Middle frontal gyrus (tissue), 1 donor: ENCODE results near the gene TMEM272.

Experiments
- DNase-seq: peaks from one replicate; pipeline ENCODE4 v3.0.0-alpha.2; 2015; ENCODE audit warnings: low spot score; ENCODE audit errors: extremely low spot score

The TMEM272 gene

DNA sequence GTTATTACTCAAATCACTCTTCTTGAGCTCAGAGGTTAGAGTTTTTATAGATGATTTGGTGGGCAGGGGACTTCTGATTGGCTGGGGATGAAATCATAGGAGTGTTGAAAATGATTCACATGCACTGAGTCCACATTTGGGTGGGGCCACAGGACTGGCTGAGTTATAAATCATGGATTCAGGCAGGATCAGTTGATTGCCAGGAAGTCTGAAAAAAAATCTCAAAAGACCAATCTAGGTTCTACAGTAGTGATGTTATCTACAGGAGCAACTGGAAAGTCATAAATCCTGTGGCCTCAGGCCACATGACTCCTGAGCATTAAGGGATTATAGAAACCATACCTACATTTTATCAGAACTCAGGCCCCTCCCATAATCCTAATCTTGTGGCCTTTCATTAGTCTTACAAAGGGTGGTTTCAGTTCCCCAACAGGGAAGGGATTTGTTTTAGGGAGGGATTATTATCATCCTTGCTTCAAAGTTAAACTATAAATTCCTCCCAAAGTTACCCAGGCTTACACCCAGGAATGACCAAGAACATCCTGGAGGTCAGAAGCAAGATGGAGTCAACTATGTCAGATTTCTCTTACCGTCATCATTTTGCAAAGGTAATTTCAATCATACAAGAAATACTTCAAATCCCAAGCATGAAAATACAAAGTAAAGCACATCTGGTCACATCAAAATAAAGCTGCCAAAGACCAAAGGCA lies 11.2 kb upstream of the TMEM272 start:
- DNase-seq: no peak

DNA sequence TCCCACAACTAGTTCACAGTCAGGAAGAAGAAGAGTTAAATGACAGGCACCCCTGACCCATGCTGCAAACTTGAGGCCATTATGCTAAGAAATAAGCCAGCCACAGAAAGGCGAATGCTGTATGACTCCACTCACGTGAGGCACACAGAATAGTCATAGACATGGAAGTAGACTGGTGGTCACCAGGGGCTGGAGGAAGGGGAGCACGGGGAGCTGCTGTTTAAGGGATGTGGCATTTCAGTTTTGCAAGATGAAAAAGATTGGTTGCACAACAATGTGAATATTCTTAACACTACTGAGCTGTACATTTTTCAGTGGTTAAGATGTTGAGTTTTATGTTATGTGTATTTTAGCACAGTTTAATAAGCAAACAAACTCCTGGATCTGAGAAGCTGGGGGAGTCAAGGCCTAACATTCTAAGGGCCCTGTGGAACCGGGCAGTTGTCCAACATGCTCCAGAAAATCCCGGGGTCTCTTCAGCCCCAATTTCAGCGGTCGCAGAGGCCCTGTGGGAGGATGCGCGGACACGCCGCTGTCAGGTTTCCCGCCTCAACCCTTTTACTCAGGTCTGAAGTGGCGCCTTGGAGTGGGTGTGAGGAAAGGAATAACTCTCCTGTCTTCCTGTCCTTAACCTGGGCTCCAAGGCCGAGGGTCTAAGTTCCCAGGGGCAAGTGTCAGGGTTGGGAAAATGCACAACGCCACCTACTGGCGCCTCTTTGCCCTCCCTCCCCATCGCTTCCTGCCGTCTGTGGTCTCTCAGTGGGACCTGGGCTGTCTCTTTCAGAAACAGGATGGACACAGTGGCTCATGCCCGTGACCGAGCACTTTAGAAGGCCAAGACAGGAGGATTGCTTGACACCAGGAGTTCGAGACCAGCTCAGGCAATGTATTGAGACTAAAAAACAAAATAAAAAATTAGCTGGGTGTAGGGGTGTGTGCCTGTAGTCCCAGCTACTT lies 4.4 kb upstream of the TMEM272 start:
- DNase-seq: no peak

DNA sequence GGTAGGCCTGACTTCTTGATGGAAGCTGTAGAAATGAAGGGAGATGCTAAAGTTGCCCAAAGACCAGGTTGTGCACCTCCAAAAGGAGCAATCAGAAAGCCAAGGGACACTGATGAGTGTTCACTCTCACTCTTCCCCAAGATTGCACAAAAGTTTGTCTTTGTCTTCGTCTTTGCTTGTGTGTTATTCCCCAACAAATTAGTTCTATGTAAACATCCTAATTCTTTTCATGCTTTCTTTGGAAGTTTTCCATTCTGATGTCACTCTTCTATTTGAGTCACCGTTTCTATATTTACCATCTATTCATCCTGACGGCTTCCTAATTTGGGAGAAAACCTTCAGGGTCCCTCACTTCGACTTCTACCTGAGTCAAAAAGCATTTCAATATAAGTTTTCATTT lies 3.7 kb upstream of the TMEM272 start:
- no peak for DNase-seq

DNA sequence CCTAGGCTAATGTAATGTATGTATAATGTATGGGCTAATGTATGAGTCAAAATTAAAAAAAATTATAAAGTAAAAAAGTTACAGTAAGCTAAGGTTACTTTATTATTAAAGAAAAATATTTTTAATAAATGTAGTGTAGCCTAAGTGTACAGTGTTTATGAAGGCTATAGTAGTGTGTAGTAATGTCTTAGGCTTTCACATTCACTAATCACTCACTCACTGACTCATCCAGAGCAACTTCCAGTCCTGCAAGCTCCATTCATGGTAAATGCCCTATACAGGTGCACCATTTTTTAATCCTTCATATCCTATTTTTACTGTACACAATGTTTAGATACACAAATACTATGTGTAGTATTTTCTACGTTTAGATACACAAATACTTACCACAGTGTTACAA lies 1.8 kb upstream of the TMEM272 start:
- no peak for DNase-seq

DNA sequence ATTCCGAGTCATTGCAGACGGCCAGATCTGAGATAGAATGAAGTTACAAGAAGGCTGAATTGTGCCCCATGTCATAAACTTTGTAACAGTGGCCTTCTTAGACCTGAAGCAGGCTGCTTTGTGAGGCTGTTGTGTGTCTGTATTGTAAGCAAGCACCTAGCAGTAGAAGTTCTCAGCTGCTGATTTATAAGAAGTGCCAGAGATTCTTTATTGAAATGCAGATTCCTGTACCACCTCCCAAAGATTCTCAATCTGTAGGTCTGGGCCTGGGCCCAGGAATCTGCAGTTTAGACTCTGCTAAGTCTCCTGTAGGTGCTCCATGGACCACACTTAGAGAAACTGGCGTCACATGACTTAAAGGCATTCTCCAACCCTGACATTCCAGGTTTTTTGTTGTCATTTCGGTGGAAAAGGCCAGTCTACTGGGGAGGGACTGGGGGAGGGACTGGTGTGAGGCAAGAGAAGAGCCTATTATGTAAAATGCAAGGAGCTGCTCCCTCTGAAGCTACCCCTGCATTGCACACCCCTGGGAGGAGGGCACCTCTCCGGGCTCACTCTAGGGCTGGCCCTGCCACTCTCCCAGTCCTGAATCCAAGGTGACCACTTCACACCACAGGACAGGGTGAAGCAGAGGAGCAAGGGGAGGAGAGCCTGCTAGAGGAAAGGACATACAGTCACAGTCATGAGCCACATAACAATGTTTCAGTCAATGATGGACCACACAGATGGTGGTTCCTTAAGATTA lies 769 bp upstream of the TMEM272 start:
- no peak for DNase-seq

DNA sequence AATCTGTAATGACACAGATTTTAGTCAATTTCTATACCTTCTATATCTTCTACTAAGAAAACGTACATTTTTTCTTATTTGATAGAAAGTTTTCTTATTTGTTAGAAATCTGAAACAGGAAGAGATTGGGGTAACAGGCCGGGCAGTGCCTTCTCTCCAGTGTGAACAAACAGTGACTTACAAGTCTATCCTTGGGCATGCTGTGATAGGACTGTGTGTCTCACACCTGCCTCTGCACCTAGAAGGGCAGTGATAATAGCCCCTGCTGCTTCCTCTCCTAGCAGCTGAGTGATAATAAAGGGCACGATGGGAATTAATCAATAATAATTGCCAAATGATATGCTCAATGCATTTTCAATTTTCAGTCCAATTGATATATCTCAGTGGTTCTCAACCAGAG lies 1.4 kb downstream of the TMEM272 start:
- no peak for DNase-seq

DNA sequence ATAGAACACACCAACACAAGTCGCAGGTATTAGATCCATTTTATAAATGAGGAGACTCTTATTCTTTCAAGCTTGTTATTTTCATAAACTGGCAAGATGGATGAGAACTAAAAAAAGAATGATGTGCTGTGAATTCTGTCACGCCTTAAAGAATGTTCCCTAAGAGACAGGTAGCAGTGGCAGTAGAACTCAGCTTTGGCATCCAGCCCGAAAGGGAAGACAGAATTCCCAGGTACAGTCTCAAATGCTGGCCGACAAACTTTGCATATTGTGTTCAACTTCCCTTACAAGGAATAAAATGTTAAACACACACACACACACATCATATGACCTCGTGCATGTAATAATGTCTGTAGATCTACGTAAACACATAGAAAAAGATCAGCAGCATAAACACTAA lies 3.2 kb downstream of the TMEM272 start:
- no peak for DNase-seq

DNA sequence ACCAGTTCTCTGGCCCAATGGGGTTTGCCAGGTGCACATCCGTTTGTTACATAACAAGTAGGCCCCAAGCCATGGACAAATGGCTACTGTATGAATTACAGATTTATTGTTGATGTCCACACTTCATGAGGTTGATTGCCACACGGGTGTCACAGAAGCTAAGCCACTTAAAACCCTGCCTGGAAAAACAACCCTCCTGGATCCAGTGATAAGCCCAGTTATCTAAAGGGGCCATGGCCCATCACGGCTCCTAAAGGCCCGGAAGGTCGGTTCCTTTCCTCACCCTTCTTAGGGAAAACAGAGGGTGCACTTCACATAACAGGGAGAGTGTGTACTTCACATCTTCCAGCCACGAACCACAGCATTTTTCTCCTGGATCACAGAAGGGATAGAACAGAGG lies 4.1 kb downstream of the TMEM272 start:
- no peak for DNase-seq

DNA sequence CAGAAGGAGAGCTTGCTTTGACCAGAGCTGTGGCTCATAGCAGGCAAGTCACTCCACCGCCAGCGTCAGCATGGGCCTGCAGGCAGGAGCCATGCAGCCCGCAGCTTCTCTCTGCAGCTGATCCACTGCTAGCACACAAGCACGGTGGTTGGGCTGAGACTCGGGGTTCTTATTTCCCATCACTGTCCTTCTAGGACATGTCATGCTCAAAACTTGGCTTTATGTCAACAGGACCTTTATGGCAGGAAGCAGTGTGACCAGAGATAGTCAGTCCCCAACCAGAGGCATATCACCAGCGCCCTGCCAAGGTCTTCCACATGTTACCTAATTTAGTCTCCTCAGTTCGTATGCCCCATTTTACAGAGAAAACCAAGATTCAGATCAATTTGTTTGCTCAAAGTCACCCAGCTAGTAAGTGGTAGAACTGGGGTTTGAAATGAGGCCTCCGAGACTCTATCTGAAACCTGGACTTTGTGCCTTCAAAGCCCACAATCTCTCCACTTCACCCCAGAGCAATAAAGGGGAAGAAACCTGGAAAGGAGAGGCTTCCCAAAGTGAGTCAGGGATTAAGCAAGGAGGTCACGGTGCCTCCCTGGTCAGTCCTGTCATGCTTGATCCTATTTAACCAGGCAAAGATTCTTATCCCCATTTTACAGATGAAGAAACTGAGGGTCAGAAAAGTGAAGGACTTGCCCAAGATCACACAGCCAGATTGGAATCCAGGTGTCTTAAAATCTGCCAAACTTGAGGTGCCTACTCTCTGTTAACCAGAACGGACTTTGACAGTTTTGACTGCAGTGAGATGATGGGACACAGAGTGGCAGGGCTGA lies 5.1 kb downstream of the TMEM272 start:
- no peak for DNase-seq

DNA sequence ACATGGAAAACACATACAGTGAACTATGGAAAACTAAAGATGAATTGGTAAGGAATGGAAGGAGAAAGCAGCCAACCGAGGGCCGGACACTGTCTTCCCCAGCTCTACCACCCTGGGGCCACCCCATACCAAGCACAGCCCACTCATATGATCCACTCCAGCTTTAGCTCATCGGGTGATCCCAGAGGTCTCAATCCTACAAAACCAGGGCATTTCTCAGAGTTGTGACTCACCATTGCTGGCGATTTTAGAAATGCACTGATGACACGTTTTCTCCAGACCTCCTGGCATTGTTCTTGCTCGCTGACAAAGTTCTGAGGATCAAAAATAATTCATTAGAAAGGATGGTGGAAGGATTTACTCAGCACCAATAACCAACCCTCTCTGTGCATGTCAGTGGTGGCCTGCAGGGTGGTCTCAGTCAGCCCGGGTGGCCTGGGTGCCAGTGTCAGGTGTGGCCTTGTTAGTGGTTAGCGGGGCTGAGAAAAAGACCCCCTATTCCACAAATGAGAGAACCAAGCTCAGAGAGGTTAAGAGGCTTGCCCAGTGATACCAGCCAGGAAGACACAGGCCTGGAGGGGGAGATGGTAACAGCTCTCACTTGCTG lies 6.6 kb downstream of the TMEM272 start:
- no peak for DNase-seq

DNA sequence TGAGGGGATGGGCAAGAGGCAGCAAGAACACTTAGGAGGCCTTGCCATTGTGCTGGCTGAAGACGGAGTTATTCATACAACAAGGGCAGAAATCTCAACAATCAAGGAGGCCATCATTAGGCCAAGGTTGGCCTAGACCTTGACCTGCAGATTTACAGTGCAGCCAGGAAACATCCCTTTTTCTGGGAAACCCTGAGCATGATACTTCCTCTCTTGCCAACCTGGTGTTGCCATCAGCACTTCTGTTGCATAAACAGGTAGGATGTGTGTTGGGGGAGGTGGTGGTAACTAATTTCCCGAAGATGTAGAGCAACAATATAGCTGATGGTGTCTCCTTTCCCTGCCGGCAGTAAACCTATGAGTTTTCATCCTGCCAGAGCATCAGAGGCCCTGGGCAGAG lies 8.0 kb downstream of the TMEM272 start:
- no peak for DNase-seq

DNA sequence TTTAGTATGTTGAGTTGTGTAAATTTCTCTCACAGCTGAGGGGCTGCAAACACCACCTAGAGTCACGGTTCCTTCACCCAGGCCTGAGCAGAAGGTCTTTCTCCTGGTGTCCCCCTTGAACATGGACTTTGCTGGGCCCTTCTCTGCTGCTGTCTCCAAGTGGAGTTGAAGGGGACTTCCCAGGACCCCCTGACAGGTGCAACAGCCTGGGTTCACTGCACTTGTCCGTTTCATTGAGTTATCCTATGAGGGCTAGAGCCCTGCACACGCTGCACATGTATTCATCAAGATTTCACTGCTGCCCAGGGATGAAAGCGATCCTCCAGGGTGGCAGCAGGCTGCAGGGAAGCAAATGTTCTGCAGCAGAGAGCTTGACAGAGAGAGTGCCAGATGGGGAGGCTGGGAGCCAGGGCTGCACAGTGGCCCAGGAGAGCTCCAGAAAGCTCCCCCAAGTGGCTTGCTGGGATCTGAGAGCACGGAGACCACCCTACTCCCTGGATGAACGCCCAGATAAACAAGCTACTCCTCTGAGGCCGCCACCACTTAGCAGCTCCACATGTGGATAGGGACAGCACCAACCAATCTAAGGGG lies 10.3 kb downstream of the TMEM272 start:
- no peak for DNase-seq

DNA sequence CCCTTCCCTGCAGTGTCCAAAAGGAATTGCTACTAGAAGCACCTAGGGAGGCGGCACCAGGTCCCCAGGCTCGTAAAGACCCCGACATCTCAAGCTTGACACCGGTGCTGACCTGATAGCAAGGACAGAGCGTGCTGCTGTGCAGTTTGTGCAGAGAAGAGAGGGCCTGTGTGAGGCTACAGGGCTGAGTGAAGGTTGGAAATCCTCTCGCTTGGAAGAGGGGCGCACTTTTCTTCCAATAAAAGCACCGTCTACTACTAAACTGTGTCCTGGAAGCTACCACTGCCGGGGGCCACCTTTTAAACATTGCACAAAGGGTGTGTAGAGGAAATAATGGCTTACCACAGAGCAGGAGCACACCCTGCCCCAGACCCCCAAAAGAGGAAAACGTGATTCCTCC lies 11.0 kb downstream of the TMEM272 start:
- no peak for DNase-seq

DNA sequence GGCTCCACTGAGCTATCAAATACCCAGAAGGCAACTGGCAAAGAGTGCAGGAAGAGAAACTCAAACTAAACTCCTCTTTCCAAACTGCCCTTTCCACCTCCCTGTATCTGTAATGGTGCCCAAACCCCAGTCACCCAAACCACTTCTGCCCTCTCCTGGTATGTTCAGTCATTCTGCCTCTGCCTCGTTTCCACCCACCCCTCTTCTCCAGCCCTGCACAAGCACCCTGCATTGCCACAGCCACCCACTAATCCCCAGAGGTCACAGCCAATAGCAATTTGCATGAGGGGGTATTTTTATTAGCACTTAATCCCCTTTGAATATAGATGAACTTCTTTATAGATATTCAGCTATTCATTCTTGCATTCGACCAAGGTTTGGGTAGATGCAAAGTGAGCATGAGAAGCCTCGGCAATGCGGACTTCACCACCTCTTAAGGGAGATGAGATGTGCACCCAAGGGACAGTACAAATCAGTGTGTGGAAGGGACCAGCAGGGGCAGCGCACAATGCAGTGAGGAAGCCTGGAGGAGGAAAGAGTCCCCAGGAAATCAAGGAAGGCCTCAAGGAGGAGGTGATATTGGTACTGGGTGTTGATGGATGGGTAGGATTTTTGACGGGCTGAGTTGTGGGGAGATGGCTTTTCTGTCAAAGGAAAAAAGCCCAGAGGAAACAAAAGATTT lies 12.4 kb downstream of the TMEM272 start:
- DNase-seq: no peak

DNA sequence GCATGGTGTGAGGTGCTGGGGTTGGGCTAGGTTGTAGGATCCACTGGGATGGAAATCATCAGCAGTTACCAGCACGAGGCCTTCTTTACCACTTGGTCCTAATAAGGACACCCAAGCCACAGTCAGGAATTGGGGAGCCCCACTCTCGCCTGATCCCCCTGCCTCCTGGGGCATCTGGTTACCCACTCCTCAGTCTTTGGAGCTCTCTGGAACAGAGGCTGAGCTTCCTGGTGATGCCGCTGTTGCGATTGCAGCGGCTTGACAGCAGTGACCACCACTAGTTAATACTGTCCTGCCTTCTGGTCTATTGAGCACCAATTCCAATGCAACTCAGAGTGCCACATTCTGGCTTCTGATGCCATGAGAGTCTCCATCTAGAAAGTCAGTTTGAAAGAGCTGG lies 13.5 kb downstream of the TMEM272 start:
- no peak for DNase-seq

DNA sequence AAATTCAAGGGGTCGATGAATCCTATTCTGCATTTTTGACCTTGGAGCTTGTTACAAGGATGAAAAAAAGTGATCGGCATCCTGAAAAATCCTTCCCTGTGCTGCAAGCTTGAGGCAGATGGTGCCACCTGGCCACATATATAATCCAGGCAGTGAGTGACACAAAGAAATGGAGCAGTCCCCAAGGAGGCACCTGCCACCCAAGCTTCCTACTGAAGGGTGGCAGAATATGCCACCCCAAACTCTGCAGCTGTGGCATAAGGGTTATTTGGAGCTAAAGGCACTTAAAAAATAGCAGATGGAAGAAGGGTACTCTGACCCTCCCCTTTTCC lies 15.4 kb downstream of the TMEM272 start:
- no peak for DNase-seq

DNA sequence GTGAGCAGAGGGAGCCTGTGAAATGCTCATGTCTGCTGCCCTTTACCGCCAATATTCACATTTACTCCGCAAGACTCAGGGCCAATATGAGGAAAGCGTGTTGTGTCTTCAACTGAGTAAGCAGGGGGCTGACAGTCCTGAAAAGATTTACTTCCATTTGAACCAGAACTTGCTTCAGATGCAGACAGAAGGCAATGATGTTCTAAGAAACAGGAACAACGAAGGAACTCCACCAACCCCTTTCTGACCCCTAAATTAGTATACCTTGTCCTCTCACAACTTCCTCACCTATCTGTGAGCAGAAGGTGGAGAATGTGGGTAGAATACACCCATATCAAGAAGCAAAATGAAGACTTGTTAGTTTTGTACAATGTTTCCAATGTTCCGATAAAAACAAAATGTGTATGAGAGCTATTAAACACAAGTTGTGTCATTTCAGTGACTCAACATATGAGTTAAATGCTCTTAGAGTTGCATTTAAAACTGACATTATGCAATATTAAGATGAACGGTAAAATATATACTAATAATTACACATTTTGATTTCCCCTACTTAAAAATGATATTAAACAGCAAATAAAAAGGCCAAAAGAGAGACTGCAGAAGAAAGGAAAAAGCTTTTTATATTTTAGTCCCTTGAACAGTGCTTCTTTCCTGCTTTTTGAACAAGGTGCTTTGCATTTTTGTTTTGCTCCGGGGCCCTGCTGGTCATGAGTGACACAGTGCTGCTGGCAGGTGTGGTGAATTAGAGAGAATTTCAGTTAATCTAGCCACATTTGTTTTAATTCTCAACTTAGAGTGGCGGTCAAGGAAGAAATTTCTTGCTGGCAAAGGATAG lies 16.0 kb downstream of the TMEM272 start:
- no peak for DNase-seq

DNA sequence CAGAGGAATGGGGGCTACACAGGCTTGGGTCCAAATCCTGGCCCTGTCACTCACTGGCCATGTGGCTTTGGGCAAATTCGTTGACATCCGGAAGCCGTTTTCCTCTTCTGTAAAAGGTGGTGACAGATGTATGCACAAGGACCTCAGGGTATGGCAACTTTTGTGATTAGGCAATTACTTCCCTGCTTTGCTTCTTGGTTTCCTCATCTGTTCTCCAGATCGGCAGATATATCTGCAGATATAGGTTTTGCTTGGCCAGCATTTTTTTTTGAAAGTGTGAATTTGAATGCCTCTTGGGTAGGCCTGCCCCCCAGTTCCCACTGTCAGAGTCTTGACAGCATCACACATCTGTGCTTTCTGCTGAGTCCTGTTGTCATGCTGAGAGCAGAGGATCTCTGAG lies 17.7 kb downstream of the TMEM272 start:
- no peak for DNase-seq

DNA sequence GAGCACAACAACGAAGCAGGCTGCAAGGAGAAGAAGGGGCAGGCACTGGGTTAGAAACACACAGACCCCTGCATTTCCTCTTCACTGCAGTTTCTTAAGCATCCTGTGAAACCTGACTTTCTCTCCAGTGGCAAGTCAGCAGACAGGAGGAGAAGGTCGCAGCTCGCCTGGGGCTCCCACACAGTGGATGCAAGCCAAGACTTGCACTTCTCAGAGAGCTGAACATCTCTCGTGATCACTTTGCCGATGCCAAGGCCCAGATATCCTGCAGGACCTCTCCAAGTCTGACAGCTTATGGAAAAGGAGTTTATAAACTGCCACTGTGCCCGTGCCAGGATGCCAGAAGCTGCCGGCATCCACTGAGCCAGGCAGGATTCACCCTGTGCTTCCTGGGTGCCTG lies 18.4 kb downstream of the TMEM272 start:
- DNase-seq: no peak
